Heart left ventricle (tissue), 16 donors: ENCODE data around the gene CDAN1. TPM values are rescaled to one million over a fixed set of nuclear protein-coding genes. Genes with fewer than 3 reads are reported as not detected.

Experiments
- ATAC-seq, 4 donors: fragments of 200-7000 bp; cut with Tn5 transposase; one replicate each; pipeline ENCODE4 v1.9.1; 2020 to 2022; ENCODE audit warnings: moderate library complexity in 4 of 4, mild to moderate bottlenecking in 3 of 4, moderate number of reproducible peaks in 1 of 4
- DNase-seq, 5 donors: peaks; one replicate each; pipeline ENCODE4 v3.0.0-alpha.2; 2020
- H3K27ac ChIP-seq, 12 donors: fragments of 200-600 bp; sonication (generic) in 4 of 12; one replicate each; pipeline versions ENCODE4 v1.5.0 to v1.8.0; 2016 to 2022; ENCODE audit warnings: mild to moderate bottlenecking in 2 of 12
- H3K27me3 ChIP-seq, 9 donors: fragments of 200-600 bp; sonication (generic) in 2 of 9; one replicate each; pipeline versions ENCODE4 v1.5.1 to v1.8.0; 2016 to 2022; ENCODE audit warnings: mild to moderate bottlenecking in 3 of 9
- H3K36me3 ChIP-seq, 9 donors: fragments of 200-600 bp; sonication (generic) in 2 of 9; one replicate each; pipeline versions ENCODE4 v1.5.0 to v1.8.0; 2018 to 2022; ENCODE audit warnings: mild to moderate bottlenecking in 2 of 9
- H3K4me1 ChIP-seq, 12 donors: fragments of 200-600 bp; sonication (generic) in 4 of 12; one replicate each; pipeline versions ENCODE4 v1.5.0 to v1.8.0; 2016 to 2022; ENCODE audit warnings: mild to moderate bottlenecking in 3 of 12
- H3K4me3 ChIP-seq, 12 donors: fragments of 200-600 bp; sonication (generic) in 4 of 12; one replicate each; pipeline versions ENCODE4 v1.5.0 to v1.8.0; 2017 to 2022; ENCODE audit warnings: mild to moderate bottlenecking in 9 of 12, moderate library complexity in 4 of 12
- H3K9me3 ChIP-seq, 12 donors: fragments of 200-600 bp; sonication (generic) in 4 of 12; one replicate each; pipeline versions ENCODE4 v1.5.0 to v1.8.0; 2016 to 2022; ENCODE audit warnings: mild to moderate bottlenecking in 1 of 12
- POLR2A ChIP-seq, 2 donors: fragments of 450-650 bp; IDR thresholded peaks; one replicate each; pipeline ENCODE4 v1.6.1; 2017; ENCODE audit warnings: antibody characterized with exemption in 2 of 2, mild to moderate bottlenecking in 2 of 2, moderate library complexity in 2 of 2
- WGBS, 4 donors: extraction: QIAGEN DNeasy Blood & Tissue Kit in 2 of 4; methylation state at CpG; one replicate each; pipeline versions ENCODE4 v1.1.5 to v1.1.7; 2013 to 2018; 5-methylcytosine and 5-hydroxymethylcytosine counted together
- intact Hi-C, 10 donors: fragments of 100-400 bp; cut with DNase I; formaldehyde crosslinking; loops; one replicate each; pipeline versions ENCODE4 v1.11.1 to v1.14.2; 2022
- polyA plus RNA-seq, 2 donors: library from polyadenylated mRNA; stranded (reverse); fragments of 200-250 nt; gene quantifications; one replicate each; pipeline ENCODE4 v1.2.3, GENCODE V29; 2013
- total RNA-seq, 9 donors: library from RNA; depleted of rRNA in 2 of 9; stranded (reverse); fragments of >200 nt in 2 of 9; fragmentation: NEBNext Ultra II Directional in 3 of 9; extraction: Animal tissue kit (Norgen Biotek cat#: 25700) in 3 of 9; gene quantifications; one replicate each; pipeline versions ENCODE4 v1.1.0 to v1.2.4, GENCODE V29; 2016 to 2023
- TF ChIP-seq, protein P1 (sequence below), 12 donors: fragments of 200-600 bp; sonication (generic) in 4 of 12; IDR thresholded peaks; one replicate each; pipeline versions ENCODE4 v1.5.0 to v1.8.0; 2018 to 2022; ENCODE audit warnings: antibody characterized with exemption in 12 of 12, mild to moderate bottlenecking in 5 of 12
- donor health status: ischemic (EF 13 %, LVEDD 7.1; RV severe dilation, severe dysfunction).
- donor health status: healthy with polysubstance abuse.
- donor health status: DM: no; HTN: yes; CAD: no.
- donor health status: DM: no; HTN: no; CAD: no.
- donor health status: ischemic (EF 25% LVEDD 6.9; RV normal size, moderate dysfunction).
- donor health status: ischemic (EF 25% LVEDD 5.7; RV mildly dilated, moderate dysfunction).
- donor health status: healthy.
- donor health status: DM: yes; HTN: yes; CAD: no.
- donor health status: ischemic (EF 35%, LVEDD 5.7; RV mildly dilated, moderate dysfunction).
- donor health status: nonischemic (EF 11% LVEDD 7.7; RV severe dilation, severe dysfunction).
- donor health status: DM: yes; HTN: yes; CAD: no.
- donor health status: PGD.
- donor health status: ischemic (EF 29% LVEDD 5.4; RV normal size, mild dysfunction).
- donor health status: nonischemic (EF 23%, LVEDD 6.1; RV moderate dilation, normal function).

CDAN1 gene
- total and polyA plus RNA-seq, 11 donors, result 4.3 to 6.9 (median 5.6) TPM

DNA sequence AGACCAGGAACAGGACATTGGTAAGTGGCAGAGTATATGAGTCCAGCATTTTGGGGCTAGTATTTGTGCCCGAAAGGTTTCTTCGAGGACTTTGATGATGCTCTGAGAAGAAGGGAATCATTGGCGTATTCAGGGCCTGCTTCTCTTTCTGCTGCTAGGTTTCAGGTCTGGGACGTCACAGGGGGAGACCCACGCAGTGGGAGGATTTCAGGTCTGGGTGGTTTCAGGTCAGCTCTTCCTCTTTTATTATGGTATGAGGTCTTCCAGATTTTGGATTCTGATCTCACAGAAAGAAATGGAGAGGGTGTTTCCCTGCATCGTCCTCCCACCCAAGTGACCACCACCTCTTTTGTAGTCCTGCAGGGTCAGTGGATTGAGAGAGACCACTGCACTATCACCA, 62.5 kb downstream of the CDAN1 start:
- no peak overlapping the region for H3K27ac ChIP-seq
- 94 to 100% (median 95%) methylated on average over 6 of the region's 6 CpGs for WGBS, 4 donors
- no peak for DNase-seq
- TF ChIP-seq POLR2A (IDR thresholded peaks at IDR 0.05), result no peak
- TF ChIP-seq, protein P1, sequence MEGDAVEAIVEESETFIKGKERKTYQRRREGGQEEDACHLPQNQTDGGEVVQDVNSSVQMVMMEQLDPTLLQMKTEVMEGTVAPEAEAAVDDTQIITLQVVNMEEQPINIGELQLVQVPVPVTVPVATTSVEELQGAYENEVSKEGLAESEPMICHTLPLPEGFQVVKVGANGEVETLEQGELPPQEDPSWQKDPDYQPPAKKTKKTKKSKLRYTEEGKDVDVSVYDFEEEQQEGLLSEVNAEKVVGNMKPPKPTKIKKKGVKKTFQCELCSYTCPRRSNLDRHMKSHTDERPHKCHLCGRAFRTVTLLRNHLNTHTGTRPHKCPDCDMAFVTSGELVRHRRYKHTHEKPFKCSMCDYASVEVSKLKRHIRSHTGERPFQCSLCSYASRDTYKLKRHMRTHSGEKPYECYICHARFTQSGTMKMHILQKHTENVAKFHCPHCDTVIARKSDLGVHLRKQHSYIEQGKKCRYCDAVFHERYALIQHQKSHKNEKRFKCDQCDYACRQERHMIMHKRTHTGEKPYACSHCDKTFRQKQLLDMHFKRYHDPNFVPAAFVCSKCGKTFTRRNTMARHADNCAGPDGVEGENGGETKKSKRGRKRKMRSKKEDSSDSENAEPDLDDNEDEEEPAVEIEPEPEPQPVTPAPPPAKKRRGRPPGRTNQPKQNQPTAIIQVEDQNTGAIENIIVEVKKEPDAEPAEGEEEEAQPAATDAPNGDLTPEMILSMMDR (IDR thresholded peaks at IDR 0.05), result no peak
- ATAC-seq, result no peak
- H3K36me3 ChIP-seq, result peaks cover 0 to 99% (median 65%) of the 10 kb centered on the region in 9 donors
- peaks cover 0 to 19% (median 2%) of the 10 kb centered on the region in 12 donors for H3K4me1 ChIP-seq
- intact Hi-C loops, result no loop called here
- H3K9me3 ChIP-seq, result no peaks in the 10 kb centered on the region
- H3K4me3 ChIP-seq, result no peak overlapping the region
- H3K27me3 ChIP-seq, result no peaks in the 10 kb centered on the region

Other genes starting within 250 kb of the CDAN1 start
- 100 to 1,000 TPM; 335 to 999 (median 717) TPM for gene ZNF106, start 246.0 kb downstream of the CDAN1 start, total RNA-seq
- 100 to 1,000 TPM; 135 to 196 TPM for gene ZNF106, start 246.0 kb downstream of the CDAN1 start, polyA plus RNA-seq
- 10 to 100 TPM; 29.9 to 74.8 (median 43.3) TPM for gene SNAP23, start 241.5 kb downstream of the CDAN1 start, total RNA-seq
- gene SNAP23, start 241.5 kb downstream of the CDAN1 start, polyA plus RNA-seq, result 10 to 100 TPM; 28.6 to 37.6 TPM
- 10 to 100 TPM; 10.6 to 25.9 (median 20.0) TPM for gene LRRC57, start 188.3 kb downstream of the CDAN1 start, total RNA-seq
- 10 to 100 TPM in 1 of 2 donors, 1 to 10 TPM in 1; 5.2 to 13.7 TPM for gene LRRC57, start 188.3 kb downstream of the CDAN1 start, polyA plus RNA-seq
- gene HAUS2, start 188.3 kb downstream of the CDAN1 start, total RNA-seq, result 10 to 100 TPM; 10.5 to 27.8 (median 13.7) TPM
- 10 to 100 TPM in 1 of 2 donors, 1 to 10 TPM in 1; 8.6 to 18.9 TPM for gene HAUS2, start 188.3 kb downstream of the CDAN1 start, polyA plus RNA-seq
- gene STARD9, start 161.5 kb downstream of the CDAN1 start, total RNA-seq, result 10 to 100 TPM in 1 of 9 donors, 1 to 10 TPM in 8; 4.3 to 10.3 (median 8.0) TPM
- gene STARD9, start 161.5 kb downstream of the CDAN1 start, polyA plus RNA-seq, result 10 to 100 TPM in 1 of 2 donors, 1 to 10 TPM in 1; 3.7 to 11.1 TPM
- gene TTBK2, start 183.7 kb upstream of the CDAN1 start, total RNA-seq, result 10 to 100 TPM; 15.1 to 27.9 (median 21.5) TPM
- 1 to 10 TPM; 4.9 to 7.7 TPM for gene TTBK2, start 183.7 kb upstream of the CDAN1 start, polyA plus RNA-seq